GM18519 (cell line): ENCODE results near the gene FAM25C.
"Not testable (repeated sequence)": the region's sequence is repeated elsewhere in the genome, so short reads cannot be mapped to it uniquely, and the experiment has no call there.

Experiments
- ATAC-seq: cut with Tn5 transposase; IDR thresholded peaks from one replicate; pipeline ENCODE4 v1.9.1; 2021; ENCODE audit warnings: mild to moderate bottlenecking, moderate library complexity; ENCODE audit not compliant: unreplicated experiment, low FRiP score

FAM25C gene

DNA sequence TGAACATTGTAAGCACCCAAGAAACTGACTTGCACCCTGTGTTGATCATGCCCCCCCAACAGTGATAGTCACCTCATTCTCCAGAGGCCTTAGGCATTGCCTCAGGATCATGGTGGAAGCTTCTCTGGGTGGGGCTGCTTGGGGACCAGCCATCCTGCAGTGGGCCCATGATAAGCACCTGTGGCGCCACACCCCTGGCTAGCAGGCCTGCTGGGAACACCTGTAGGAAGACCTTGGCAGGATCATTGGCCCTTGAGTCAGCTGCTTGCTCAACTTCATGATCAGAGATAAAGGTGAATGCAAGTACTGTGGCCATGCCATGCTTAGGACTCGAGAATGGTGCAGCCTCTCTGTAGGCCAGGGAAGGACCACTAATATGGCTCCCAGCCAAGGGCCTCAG is 38.9 kb downstream of the FAM25C start:
- ATAC-seq: not testable (repeated sequence)

DNA sequence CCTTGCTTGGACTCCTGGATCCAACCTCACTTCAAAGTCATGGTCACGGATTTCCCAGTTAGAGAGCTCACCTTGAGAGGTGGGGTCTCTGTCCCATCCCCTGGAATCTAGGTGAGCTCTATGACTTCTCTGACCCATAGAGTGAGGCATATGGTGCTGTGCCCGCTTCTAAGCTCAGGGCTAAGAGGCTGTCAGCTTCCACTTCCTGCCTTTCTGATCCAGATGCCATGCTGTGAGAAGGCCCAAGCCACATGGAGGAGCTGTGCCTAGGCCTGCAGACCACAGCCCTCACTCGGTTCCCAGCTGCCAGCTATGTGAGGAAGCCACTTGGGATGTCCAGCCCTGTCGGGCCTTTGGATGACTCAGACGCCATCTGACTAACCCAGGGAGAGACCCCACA is 39.9 kb downstream of the FAM25C start:
- not testable (repeated sequence) for ATAC-seq

DNA sequence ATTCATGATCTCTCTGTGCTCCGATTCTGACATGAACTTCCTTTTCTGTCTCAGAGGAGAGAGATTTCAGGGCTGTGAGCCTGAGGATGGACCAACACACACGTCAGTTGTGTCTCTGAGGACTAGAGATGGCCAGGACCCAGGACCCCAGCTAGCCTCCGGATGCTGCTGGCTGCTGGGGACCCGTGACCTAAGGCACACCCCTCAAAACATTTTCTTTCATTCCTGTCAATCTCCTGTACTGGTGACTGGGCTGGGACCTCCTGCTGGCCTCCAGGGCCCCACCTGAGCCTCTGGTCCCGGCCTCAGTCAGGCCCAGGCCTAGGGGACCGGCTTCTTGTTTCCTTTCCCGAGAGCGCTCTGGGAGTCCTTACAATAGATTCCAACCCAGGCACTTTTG is 42.4 kb downstream of the FAM25C start:
- ATAC-seq: not testable (repeated sequence)

DNA sequence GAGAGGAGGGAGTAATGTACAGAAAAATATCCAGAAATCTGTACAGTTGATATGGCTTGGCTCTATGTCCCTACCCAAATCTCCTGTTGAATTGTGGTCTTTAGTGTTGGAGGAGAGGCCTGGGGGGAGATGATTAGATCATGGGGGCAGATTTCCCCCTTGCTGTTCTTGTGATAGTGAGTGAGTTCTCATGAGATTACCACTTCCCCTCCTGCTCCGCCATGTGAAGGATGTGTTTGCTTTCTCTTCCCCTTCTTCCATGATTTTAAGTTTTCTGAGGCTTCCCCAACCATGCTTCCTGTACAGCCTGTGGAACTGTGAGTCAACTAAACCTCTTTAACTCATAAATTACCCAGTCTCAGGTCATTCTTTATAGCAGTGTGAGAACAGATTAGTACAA is 52.2 kb downstream of the FAM25C start:
- ATAC-seq: not testable (repeated sequence)
